NCI-H510A (cell line): ENCODE data around the gene SLC1A7.

Experiments
- DNase-seq: peaks from one replicate; lab custom pipeline; 2025; lab: John Stamatoyannopoulos, UW

The SLC1A7 gene

GRCh38 chr1:53160924-53161378 is 18.5 kb upstream of the SLC1A7 start:
- no peak for DNase-seq

GRCh38 chr1:53158900-53159299 is 16.5 kb upstream of the SLC1A7 start:
- DNase-seq = no peak

- no peak for DNase-seq
Measured at GRCh38 chr1:53156783-53157182, 14.3 kb upstream of the SLC1A7 start.

GRCh38 chr1:53155945-53156344 is 13.5 kb upstream of the SLC1A7 start:
- DNase-seq = no peak

- DNase-seq = no peak
Measured at GRCh38 chr1:53155534-53155933, 13.1 kb upstream of the SLC1A7 start.

GRCh38 chr1:53154859-53155438 is 12.5 kb upstream of the SLC1A7 start:
- no peak for DNase-seq

- DNase-seq = no peak
Measured at GRCh38 chr1:53153752-53154151, 11.3 kb upstream of the SLC1A7 start.

GRCh38 chr1:53148123-53148522 is 5.7 kb upstream of the SLC1A7 start:
- no peak for DNase-seq

- no peak for DNase-seq
Measured at GRCh38 chr1:53147174-53147573, 4.7 kb upstream of the SLC1A7 start.

- no peak for DNase-seq
Measured at GRCh38 chr1:53145942-53146708, 3.7 kb upstream of the SLC1A7 start.

- no peak for DNase-seq
Measured at GRCh38 chr1:53145619-53145941, 3.1 kb upstream of the SLC1A7 start.

- DNase-seq = no peak
Measured at GRCh38 chr1:53145051-53145600, 2.7 kb upstream of the SLC1A7 start.

- DNase-seq = no peak
Measured at GRCh38 chr1:53144201-53144600, 1.8 kb upstream of the SLC1A7 start.

GRCh38 chr1:53143527-53143926 is 1.1 kb upstream of the SLC1A7 start:
- no peak for DNase-seq

- no peak for DNase-seq
Measured at GRCh38 chr1:53141487-53142055, 867 bp downstream of the SLC1A7 start.

GRCh38 chr1:53140451-53140850 is 2.0 kb downstream of the SLC1A7 start:
- no peak for DNase-seq

GRCh38 chr1:53139951-53140361 is 2.5 kb downstream of the SLC1A7 start:
- no peak for DNase-seq

GRCh38 chr1:53138991-53139884 is 3.2 kb downstream of the SLC1A7 start:
- DNase-seq = no peak

GRCh38 chr1:53137729-53138128 is 4.7 kb downstream of the SLC1A7 start:
- DNase-seq = no peak

- DNase-seq = no peak
Measured at GRCh38 chr1:53135735-53136114, 6.7 kb downstream of the SLC1A7 start.

GRCh38 chr1:53134961-53135734 is 7.3 kb downstream of the SLC1A7 start:
- DNase-seq = no peak
